Right kidney (tissue), 1 donor: ENCODE results near the gene MMAB.

Experiments
- DNase-seq: peaks from one replicate; pipeline ENCODE4 v3.0.0-alpha.2; 2016

The MMAB gene

DNA sequence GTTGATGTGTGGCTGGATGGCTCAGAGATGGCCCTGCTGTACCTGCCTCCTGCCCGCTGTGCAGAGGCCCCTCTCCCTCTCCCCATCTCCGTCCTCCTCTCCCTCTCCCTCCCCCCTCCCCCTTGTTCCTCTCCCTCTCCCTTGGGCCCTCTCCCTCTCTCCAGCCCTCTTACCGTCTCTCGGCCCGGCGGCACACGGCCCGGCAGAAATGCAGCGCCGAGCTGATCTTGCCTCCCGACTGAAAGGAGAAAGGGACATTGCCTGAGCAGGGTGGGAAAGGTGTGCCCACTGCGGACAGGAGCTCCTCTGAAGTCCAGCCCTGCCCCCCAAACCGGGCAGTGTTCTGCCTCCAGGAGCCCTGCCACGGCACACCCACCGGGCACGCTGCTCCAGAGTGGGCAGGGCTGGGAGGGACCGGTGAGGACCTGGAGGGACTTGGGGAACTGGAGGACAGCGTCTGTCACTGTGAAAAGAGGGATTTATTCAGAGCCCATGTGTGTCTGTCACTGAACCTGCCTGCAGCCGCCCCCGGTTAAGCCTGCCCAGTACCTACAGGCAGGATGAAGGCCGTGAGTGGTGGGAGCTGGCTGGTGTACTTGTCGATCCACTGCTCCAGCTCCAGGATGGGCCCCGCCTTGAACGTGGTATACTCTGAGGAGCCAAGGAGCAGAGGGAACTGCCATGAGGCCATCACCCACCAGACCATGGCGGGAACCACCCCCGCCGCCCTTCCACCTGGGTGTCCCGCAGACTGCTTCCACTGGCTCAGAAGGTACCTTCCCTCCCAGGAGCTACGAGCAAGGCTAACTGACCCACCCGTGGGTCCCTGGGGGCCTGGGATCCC, 12.2 kb downstream of the MMAB start:
- no peak for DNase-seq

DNA sequence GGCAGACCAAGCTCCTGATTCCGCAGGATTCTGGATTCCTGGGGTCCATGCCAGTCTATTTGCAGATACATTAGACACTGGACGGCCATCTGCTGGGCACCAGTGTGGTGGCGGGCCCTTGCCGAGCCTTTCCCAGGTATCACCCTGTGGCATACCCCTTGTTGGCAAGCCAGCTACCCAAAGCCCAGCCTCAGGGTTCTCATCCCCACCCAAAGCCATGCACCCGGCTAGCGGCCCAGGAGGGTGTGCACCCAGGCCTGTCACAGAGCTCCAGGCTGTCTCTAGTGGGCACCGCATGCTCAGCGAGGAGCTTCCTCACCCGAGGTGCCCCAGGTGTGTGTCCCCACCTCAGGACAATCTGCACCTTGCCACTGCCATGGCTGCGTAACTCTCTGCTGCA, 13.7 kb downstream of the MMAB start:
- no peak for DNase-seq

DNA sequence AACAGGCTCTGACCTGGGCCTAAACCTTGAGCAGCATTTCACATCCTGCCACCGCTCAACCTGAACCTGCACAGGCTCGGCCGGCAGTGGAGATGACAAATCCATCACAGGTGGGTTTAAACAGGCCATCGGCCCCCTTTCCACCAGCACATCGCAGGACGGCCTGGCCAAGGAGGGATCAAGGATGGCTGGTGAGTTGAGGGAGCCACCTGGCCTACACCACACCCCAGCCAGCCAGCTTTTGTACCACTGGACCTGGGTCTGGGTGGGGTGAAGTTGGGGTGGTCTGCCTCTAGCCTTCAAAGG, 14.2 kb downstream of the MMAB start:
- no peak for DNase-seq

GRCh38 chr12:109558374-109559199, 14.7 kb downstream of the MMAB start:
- DNase-seq = no peak

- no peak for DNase-seq
Measured at GRCh38 chr12:109557805-109558204, 15.5 kb downstream of the MMAB start.

- no peak for DNase-seq
Measured at GRCh38 chr12:109557200-109557599, 16.1 kb downstream of the MMAB start.

- no peak for DNase-seq
Measured at GRCh38 chr12:109555431-109556315, 17.6 kb downstream of the MMAB start.

GRCh38 chr12:109554761-109555160, 18.5 kb downstream of the MMAB start:
- no peak for DNase-seq

- DNase-seq = no peak
Measured at GRCh38 chr12:109553906-109554500, 19.3 kb downstream of the MMAB start.

DNA sequence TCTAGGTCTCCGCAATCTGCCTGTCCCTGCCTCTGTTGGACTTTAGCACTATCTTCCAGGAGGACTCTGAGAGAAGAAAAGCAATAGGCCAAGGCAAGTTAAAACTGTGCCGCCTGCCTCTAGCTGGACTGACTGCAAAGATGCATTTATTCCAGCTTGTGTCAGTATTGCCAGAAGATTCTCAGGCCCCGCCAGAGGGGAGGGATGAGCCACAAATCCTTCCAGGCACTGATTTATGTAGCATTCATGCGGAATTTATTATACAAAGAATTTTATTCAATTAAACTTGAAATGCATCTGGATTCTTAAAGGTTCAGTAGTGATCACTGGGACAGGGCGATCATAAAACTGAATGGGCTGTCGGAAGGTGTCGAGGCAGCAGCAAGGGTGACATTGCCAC, 19.8 kb downstream of the MMAB start:
- DNase-seq = no peak

DNA sequence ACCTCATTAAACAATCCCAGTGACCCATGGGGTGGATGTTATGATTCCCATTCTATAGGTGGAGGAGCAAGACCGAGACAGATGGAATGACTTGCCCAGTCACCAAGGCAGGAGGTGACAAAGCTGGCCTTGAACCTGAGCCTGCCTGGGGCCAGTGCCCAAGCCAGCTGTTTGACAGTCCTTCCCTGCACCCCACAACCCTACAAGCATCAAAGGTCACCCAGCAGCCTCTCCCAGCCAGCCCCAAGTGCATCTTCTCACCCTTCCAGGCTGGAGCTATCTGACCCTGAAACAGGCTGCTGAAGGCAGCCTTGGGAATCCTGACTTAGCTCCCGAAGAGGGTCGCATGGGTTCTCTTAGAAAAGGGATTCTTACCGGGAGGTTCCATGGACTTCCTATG, 20.3 kb downstream of the MMAB start:
- DNase-seq = no peak

DNA sequence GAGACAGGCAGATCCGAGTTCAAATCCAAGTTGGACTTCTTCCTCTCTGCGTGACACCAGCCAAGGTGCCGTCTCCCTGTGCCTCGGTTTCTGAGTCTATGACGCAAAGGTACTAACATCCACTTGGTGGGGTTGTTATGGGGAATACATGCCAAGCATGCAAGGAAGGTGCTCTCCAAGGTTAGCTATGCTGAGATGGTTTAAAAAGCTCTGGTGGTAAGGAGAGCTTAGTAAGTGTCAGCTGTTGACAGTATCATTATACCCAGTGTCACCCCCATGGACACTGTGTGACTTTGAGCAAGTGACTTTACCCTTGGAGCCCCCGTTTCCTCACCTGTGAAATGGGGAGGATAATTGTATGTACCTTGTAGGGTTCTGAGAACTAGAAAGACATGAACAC, 22.2 kb downstream of the MMAB start:
- no peak for DNase-seq

DNA sequence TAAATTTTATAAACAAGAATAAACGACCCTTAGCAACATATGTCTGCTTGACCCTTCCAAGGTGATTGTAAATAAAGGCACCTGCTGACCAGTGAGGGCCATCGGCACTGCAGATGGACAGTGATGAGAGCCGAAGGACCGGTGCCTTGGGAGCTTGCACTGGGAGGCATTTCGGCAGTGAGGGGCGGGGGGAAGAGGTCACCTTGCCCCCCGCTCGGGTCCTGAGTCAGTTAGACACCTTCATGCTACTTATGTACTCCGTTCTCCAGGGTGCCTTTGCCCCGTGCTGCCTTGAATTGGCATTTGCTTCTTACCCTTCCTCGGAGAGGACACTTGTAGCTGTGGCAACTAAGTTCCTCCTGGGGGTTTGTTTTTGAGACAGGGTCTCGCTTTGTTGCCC, 23.0 kb downstream of the MMAB start:
- DNase-seq = no peak

GRCh38 chr12:109549613-109550270, 23.6 kb downstream of the MMAB start:
- DNase-seq = peak; percentile 42

DNA sequence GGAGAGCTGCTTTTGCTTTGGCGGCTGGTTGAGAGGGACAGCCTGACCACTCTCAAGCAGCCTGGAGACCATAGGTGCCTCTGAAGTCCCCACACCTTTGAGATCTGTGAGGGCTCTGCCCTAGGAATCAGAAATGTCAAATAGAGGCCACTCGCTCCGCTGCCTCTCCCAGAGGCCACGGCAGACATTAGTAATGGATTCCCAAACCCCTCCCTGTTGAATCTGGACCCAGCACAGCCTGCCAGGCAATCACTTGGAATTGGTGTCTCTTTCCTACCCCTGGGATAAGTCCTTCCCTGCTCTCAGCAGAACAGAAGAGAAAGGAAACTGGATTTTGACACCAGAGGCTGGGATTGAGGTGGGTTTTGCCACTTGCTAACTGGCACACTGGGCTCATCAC, 25.0 kb downstream of the MMAB start:
- no peak for DNase-seq

DNA sequence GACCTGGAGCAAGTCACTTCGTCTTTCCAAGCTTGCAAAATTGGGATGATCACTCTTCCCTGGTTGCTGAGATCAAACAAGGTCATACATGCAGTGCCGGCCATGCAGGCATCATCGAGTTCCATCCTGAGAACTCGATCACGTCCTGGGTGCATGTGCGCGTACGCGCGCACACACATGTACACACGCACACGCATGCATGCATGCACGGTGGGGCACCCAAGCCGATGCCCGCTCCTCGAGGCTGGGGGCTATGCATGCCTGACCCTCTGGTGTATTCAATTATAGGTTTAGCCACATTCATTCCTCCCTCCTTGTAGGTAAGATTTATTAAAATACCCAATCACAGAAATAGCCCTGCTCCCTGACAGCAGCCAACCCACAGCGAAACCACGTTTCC, 26.0 kb downstream of the MMAB start:
- no peak for DNase-seq

DNA sequence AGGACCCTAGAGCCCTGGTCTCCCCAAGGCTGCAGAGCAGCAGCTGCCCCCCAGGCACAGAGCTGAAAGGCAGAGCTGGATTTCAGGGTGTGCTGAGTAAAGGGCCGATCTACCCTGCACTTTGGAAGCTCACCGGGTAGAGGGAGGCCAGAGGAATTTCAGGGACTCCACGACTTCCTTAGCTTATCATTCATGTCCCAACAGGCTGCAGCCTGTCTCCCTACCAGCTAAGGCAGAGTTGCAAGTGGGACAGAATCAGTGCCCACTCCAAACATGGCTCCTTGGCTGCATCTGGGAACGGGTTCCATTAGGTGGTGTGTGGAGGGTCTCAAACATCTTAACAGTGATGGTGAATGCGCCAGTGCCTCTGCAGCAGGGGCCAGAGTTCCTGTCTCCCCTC, 27.5 kb downstream of the MMAB start:
- no peak for DNase-seq

DNA sequence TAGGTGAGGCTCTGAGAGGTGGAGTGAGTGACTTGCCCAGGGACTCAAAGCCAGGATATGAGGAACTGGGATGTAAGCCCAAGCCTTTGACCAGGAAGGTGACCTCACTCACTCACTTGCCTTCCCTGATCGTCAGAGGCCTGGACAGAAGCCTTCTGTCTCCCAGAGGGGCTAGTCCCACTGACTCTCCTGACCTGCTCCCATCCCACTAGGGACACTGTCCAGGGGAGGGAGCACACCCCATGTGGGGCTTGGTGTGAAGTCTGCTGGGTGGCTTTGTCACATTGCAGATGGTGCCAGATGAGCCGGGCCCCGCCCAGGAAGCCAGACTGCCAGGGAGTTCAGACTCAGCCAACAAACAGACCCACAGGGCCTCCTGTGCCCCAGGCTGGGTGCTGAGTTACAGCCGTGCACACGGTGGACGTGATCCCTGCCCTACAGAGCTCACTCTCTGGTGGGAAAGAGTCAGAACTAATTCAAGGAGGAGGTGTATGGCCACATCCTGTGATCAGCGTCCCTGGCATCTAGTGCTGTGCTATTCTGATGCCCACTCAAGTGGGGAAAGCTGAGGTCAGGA, 28.3 kb downstream of the MMAB start:
- no peak for DNase-seq

GRCh38 chr12:109542876-109543275, 30.4 kb downstream of the MMAB start:
- DNase-seq = no peak

DNA sequence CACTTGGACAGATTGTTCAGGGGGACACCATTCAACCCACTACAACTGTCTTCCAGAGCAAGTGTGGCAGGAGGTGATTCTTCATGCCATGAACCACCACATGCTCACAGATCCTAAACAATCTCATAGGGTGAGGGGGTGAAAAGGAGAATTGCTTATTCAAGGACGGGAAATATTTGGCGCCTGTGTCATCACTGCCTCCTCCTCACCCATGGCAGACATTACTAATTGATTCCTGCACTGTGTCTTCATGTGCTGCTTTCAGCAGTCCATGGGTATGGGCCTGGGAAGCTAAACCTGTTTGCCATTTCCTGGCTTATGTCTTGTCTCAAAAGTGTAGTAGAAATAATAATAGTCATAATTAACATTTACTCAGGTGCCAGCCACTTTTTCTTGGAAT, 31.3 kb downstream of the MMAB start:
- DNase-seq = no peak

- DNase-seq = no peak
Measured at GRCh38 chr12:109541413-109541726, 31.9 kb downstream of the MMAB start.
